ENCODE results near the gene MMP15.
"Not testable (repeated sequence)": the region's sequence is repeated elsewhere in the genome, so short reads cannot be mapped to it uniquely, and the experiment has no call there.

MMP15 gene

DNA sequence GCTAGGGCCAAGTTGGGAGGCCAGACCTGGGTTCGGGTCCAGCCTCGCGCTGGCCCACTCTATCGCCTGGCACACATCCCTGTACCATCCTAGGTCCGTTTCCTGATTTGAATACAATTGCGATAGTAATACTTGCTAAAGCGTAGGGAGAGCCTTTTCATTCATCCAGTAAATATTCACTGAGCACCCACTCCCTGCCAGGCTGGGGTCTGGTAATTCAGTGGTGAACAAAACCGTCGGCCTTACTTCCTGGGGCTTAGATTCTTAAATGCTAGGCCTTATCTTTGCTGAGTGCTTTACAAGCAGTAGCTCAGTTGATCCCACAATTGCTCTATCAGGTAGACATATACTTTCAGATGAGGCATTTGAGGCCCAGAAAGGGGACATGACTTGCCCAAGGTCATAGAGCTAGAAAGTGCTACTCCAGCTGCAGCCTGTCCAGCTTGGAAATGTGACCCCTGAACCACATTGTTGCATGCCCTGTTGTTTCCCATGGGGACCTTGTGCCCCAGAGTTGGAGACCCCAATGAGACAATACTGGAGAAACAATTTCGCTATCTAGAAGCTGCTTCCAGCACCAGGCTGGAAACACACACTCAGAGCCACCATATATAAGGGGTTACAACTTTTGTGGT, 23.7 kb upstream of the MMP15 start:
- H3K4me1 ChIP-seq (ENCODE audit: control insufficient read depth, insufficient read depth, low read depth, low read length): peaks cover 27% of the 10 kb centered on the region
- H3K27ac ChIP-seq (ENCODE audit: low read length, poor library complexity, severe bottlenecking): no peak overlapping the region
- H3K14ac ChIP-seq (ENCODE audit: low read length in 2 of 2): no peak overlapping the region
- no peak for DNase-seq
- peaks cover 33% of the 10 kb centered on the region for H3K79me1 ChIP-seq (replicated peaks; ENCODE audit: low read length, poor library complexity, severe bottlenecking)
- peak overlapping the region; percentile 19 for H2AK5ac ChIP-seq (ENCODE audit: low read length, severe bottlenecking)
- H3K4ac ChIP-seq (ENCODE audit: low read depth in 1 of 2, low read length in 2 of 2): peak overlapping the region in 1 of 2 experiments; percentile 4
- peak overlapping the region; percentile 98 for H3K4me2 ChIP-seq (ENCODE audit: low read length, poor library complexity, severe bottlenecking)
- no peak overlapping the region for H2BK120ac ChIP-seq (ENCODE audit: low read depth, low read length)
- no peak overlapping the region for H2BK12ac ChIP-seq (ENCODE audit: low read length in 2 of 2)
- no peak overlapping the region for H4K91ac ChIP-seq (ENCODE audit: low read length)
- H3K9ac ChIP-seq (ENCODE audit: low read length): peak overlapping the region; percentile 87
- peak overlapping the region; percentile 68 to 88 for H3K4me3 ChIP-seq (ENCODE audit: insufficient read depth in 1 of 2, low read depth in 1 of 2, low read length in 2 of 2)
- peak overlapping the region in 1 of 2 experiments; percentile 18 for H3K18ac ChIP-seq (ENCODE audit: low read depth in 1 of 2, low read length in 2 of 2)
- no peak overlapping the region for H3K23ac ChIP-seq (ENCODE audit: low read length in 2 of 2)
- WGBS: 56% methylated on average over 9 of the region's 10 CpGs
- no peaks in the 10 kb centered on the region for H3K9me3 ChIP-seq (ENCODE audit: control insufficient read depth, low read length)
- H4K8ac ChIP-seq (ENCODE audit: low read length): no peak overlapping the region
- H2AFZ ChIP-seq (ENCODE audit: low read depth, low read length): peak overlapping the region; percentile 29
- H3K36me3 ChIP-seq (ENCODE audit: control insufficient read depth in 1 of 2, insufficient read depth in 2 of 2, low read depth in 1 of 2, low read length in 2 of 2): peaks cover 35 to 36% of the 10 kb centered on the region in 2 experiments
- H2BK5ac ChIP-seq (ENCODE audit: low read depth, low read length, poor library complexity, severe bottlenecking): no peak overlapping the region
- no peaks in the 10 kb centered on the region for H3K27me3 ChIP-seq (ENCODE audit: control insufficient read depth in 1 of 2, insufficient read depth in 1 of 2, low read length in 2 of 2)
- H2BK15ac ChIP-seq (ENCODE audit: low read depth, poor library complexity, severe bottlenecking): no peak overlapping the region

DNA sequence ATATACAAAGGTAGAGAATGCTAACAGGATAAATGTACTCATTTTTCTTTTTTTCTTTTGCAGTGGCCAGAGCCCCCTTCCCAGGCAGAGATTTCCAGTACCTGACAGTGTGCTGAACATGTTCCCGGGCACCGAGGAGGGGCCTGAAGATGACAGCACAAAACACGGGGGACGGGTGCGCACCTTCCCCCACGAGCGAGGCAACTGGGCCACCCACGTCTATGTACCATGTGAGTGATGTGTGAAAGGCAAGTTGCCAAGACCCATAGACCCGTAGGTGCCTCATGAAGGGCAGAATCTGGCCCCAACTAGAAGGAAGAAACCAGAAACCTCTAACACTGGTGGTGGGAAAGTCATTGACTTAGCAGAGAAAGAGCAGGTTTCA, 23.1 kb upstream of the MMP15 start:
- Histone ChIP-seq H3K27ac (ENCODE audit: low read length, poor library complexity, severe bottlenecking) (no peak overlapping the region), H4K91ac (ENCODE audit: low read length) (no peak overlapping the region)

DNA sequence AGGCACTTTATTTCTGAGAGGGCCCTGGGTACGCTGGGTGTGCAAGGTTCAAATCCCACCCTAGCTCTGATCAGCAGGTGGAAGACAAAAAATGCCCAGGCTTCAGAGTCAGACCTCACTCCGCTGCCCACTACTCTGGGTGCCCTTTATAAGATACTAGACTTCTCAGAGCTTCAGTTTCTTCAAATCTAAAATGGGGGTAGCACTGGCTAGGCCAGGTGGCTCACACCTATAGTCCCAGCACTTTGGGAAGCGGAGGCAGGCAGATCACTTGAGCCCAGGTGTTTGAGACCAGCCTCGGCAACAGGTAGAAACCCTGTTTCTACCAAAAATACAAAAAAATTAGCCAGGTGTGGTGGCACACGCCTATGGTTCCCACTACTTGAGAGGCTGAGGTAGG, 22.6 kb upstream of the MMP15 start:
- no peak overlapping the region for H3K18ac ChIP-seq (ENCODE audit: low read depth in 1 of 2, low read length in 2 of 2)
- H3K14ac ChIP-seq (ENCODE audit: low read length in 2 of 2): no peak overlapping the region
- no peak for DNase-seq
- no peak overlapping the region for H3K4ac ChIP-seq (ENCODE audit: low read depth in 1 of 2, low read length in 2 of 2)
- peaks cover 30 to 31% of the 10 kb centered on the region in 2 experiments for H3K36me3 ChIP-seq (ENCODE audit: control insufficient read depth in 1 of 2, insufficient read depth in 2 of 2, low read depth in 1 of 2, low read length in 2 of 2)
- H3K79me1 ChIP-seq (replicated peaks; ENCODE audit: low read length, poor library complexity, severe bottlenecking): peaks cover 32% of the 10 kb centered on the region
- no peak overlapping the region for H3K27ac ChIP-seq (ENCODE audit: low read length, poor library complexity, severe bottlenecking)
- H3K9ac ChIP-seq (ENCODE audit: low read length): no peak overlapping the region
- H2BK15ac ChIP-seq (ENCODE audit: low read depth, poor library complexity, severe bottlenecking): no peak overlapping the region
- peaks cover 24% of the 10 kb centered on the region for H3K4me1 ChIP-seq (ENCODE audit: control insufficient read depth, insufficient read depth, low read depth, low read length)
- no peak overlapping the region for H4K8ac ChIP-seq (ENCODE audit: low read length)
- no peak overlapping the region for H3K4me2 ChIP-seq (ENCODE audit: low read length, poor library complexity, severe bottlenecking)
- no peak overlapping the region for H2AK5ac ChIP-seq (ENCODE audit: low read length, severe bottlenecking)
- no peak overlapping the region for H3K23ac ChIP-seq (ENCODE audit: low read length in 2 of 2)
- 96% methylated on average over 5 of the region's 5 CpGs for WGBS
- no peak overlapping the region for H2BK120ac ChIP-seq (ENCODE audit: low read depth, low read length)
- H3K9me3 ChIP-seq (ENCODE audit: control insufficient read depth, low read length): no peaks in the 10 kb centered on the region
- H2BK5ac ChIP-seq (ENCODE audit: low read depth, low read length, poor library complexity, severe bottlenecking): no peak overlapping the region
- H3K4me3 ChIP-seq (ENCODE audit: insufficient read depth in 1 of 2, low read depth in 1 of 2, low read length in 2 of 2): no peak overlapping the region
- H2AFZ ChIP-seq (ENCODE audit: low read depth, low read length): no peak overlapping the region
- no peak overlapping the region for H2BK12ac ChIP-seq (ENCODE audit: low read length in 2 of 2)
- no peaks in the 10 kb centered on the region for H3K27me3 ChIP-seq (ENCODE audit: control insufficient read depth in 1 of 2, insufficient read depth in 1 of 2, low read length in 2 of 2)
- no peak overlapping the region for H4K91ac ChIP-seq (ENCODE audit: low read length)

More for the DNA sequence above, 23.1 kb upstream of the MMP15 start:
- Histone ChIP-seq H3K79me1 (replicated peaks; ENCODE audit: low read length, poor library complexity, severe bottlenecking) (peaks cover 31% of the 10 kb centered on the region), H3K14ac (ENCODE audit: low read length in 2 of 2) (no peak overlapping the region), H2BK120ac (ENCODE audit: low read depth, low read length) (no peak overlapping the region), H3K4me3 (ENCODE audit: insufficient read depth in 1 of 2, low read depth in 1 of 2, low read length in 2 of 2) (peak overlapping the region in 1 of 2 experiments; percentile 88), H3K18ac (ENCODE audit: low read depth in 1 of 2, low read length in 2 of 2) (no peak overlapping the region), H2AFZ (ENCODE audit: low read depth, low read length) (no peak overlapping the region), H2AK5ac (ENCODE audit: low read length, severe bottlenecking) (no peak overlapping the region), H2BK12ac (ENCODE audit: low read length in 2 of 2) (no peak overlapping the region), H3K4me2 (ENCODE audit: low read length, poor library complexity, severe bottlenecking) (no peak overlapping the region), H4K8ac (ENCODE audit: low read length) (no peak overlapping the region), H3K9ac (ENCODE audit: low read length) (no peak overlapping the region), H3K9me3 (ENCODE audit: control insufficient read depth, low read length) (no peaks in the 10 kb centered on the region), H2BK5ac (ENCODE audit: low read depth, low read length, poor library complexity, severe bottlenecking) (no peak overlapping the region), H3K4ac (ENCODE audit: low read depth in 1 of 2, low read length in 2 of 2) (no peak overlapping the region), H2BK15ac (ENCODE audit: low read depth, poor library complexity, severe bottlenecking) (no peak overlapping the region), H3K27me3 (ENCODE audit: control insufficient read depth in 1 of 2, insufficient read depth in 1 of 2, low read length in 2 of 2) (no peaks in the 10 kb centered on the region), H3K36me3 (ENCODE audit: control insufficient read depth in 1 of 2, insufficient read depth in 2 of 2, low read depth in 1 of 2, low read length in 2 of 2) (peaks cover 33 to 34% of the 10 kb centered on the region in 2 experiments), H3K4me1 (ENCODE audit: control insufficient read depth, insufficient read depth, low read depth, low read length) (peaks cover 27% of the 10 kb centered on the region), H3K23ac (ENCODE audit: low read length in 2 of 2) (no peak overlapping the region)
- DNase-seq: no peak
- 94% methylated on average over 9 of the region's 9 CpGs for WGBS

DNA sequence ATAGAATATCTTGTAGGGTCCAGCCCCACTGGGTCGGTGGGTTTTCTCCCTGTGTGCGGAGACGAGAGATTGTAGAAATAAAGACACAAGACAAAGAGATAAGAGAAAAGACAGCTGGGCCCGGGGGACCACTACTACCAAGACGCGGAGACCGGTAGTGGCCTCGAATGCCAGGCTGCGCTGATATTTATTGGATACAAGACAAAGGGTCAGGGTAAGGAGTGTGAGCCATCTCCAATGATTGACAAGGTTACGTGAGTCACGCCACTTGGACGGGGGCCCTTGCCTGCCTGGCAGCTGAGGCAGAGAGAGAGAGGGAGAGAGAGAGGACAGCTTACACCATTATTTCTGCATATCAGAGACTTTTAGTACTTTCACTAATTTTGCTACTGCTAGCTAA, 20.8 kb upstream of the MMP15 start:
- peaks cover 27% of the 10 kb centered on the region for H3K79me1 ChIP-seq (replicated peaks; ENCODE audit: low read length, poor library complexity, severe bottlenecking)
- 91% methylated on average over 11 of the region's 12 CpGs for WGBS
- peaks cover 26 to 31% of the 10 kb centered on the region in 2 experiments for H3K36me3 ChIP-seq (ENCODE audit: control insufficient read depth in 1 of 2, insufficient read depth in 2 of 2, low read depth in 1 of 2, low read length in 2 of 2)
- not testable (repeated sequence) for H3K23ac ChIP-seq (ENCODE audit: low read length in 2 of 2); H3K9me3 ChIP-seq (ENCODE audit: control insufficient read depth, low read length); H2AK5ac ChIP-seq (ENCODE audit: low read length, severe bottlenecking); H3K9ac ChIP-seq (ENCODE audit: low read length); H4K8ac ChIP-seq (ENCODE audit: low read length); H4K91ac ChIP-seq (ENCODE audit: low read length); H3K27me3 ChIP-seq (ENCODE audit: control insufficient read depth in 1 of 2, insufficient read depth in 1 of 2, low read length in 2 of 2); H2BK5ac ChIP-seq (ENCODE audit: low read depth, low read length, poor library complexity, severe bottlenecking); H3K4me2 ChIP-seq (ENCODE audit: low read length, poor library complexity, severe bottlenecking); H3K4me1 ChIP-seq (ENCODE audit: control insufficient read depth, insufficient read depth, low read depth, low read length); H2BK120ac ChIP-seq (ENCODE audit: low read depth, low read length); DNase-seq; H2AFZ ChIP-seq (ENCODE audit: low read depth, low read length); H3K27ac ChIP-seq (ENCODE audit: low read length, poor library complexity, severe bottlenecking); H3K4me3 ChIP-seq (ENCODE audit: insufficient read depth in 1 of 2, low read depth in 1 of 2, low read length in 2 of 2); H2BK15ac ChIP-seq (ENCODE audit: low read depth, poor library complexity, severe bottlenecking); H3K14ac ChIP-seq (ENCODE audit: low read length in 2 of 2); H2BK12ac ChIP-seq (ENCODE audit: low read length in 2 of 2); H3K4ac ChIP-seq (ENCODE audit: low read depth in 1 of 2, low read length in 2 of 2); H3K18ac ChIP-seq (ENCODE audit: low read depth in 1 of 2, low read length in 2 of 2)

All from mesenchymal stem cell (in vitro differentiated cells and primary cell).